Motor neuron (in vitro differentiated cells): ENCODE data around the gene TXNIP. TPM values are rescaled to one million over a fixed set of nuclear protein-coding genes. Genes with fewer than 3 reads are reported as not detected.
A peak's percentile ranks its signal among the peaks of the same experiment; 100 is the strongest.

Source experiments
- ATAC-seq, 8 experiments: fragments of 200-7000 bp; cut with Tn5 transposase; replicated peaks in 6 of 8; 2 replicates each; pipeline ENCODE4 v1.8.0; 2021; ENCODE audit warnings: mild to moderate bottlenecking in 8 of 8, moderate library complexity in 8 of 8
- H3K27ac ChIP-seq, 2 donors: fragments of 250-450 bp; sonication (Bioruptor Pico); 2 replicates each; pipeline ENCODE4 v1.9.0; 2021; ENCODE audit warnings: antibody characterized with exemption in 2 of 2, mild to moderate bottlenecking in 2 of 2, moderate library complexity in 1 of 2
- H3K4me1 ChIP-seq, 2 donors: fragments of 250-450 bp; sonication (Bioruptor Pico); replicated peaks in 1 of 2; 2 replicates each; pipeline ENCODE4 v1.6.1; 2021; ENCODE audit warnings: antibody characterized with exemption in 2 of 2, mild to moderate bottlenecking in 2 of 2, moderate library complexity in 1 of 2
- H3K4me3 ChIP-seq, 5 donors: fragments of 250-450 bp; sonication (Bioruptor Pico); 2 replicates each; pipeline ENCODE4 v1.9.0; 2021; ENCODE audit warnings: antibody characterized with exemption in 5 of 5, mild to moderate bottlenecking in 5 of 5, moderate library complexity in 4 of 5
- WGBS, 10 experiments: fragments of 450-650 bp; shearing (Covaris generic); methylation state at CpG; one replicate each; pipeline ENCODE4 v1.0.0; 2022; 5-methylcytosine and 5-hydroxymethylcytosine counted together
- in situ Hi-C, 9 experiments: fragments of 400-800 bp; cut with MboI; loops; one replicate each; pipeline ENCODE4 v1.15.0; 2021; ENCODE audit warnings: low sequenced_read_pairs in 9 of 9, low pct_unique_long_range_greater_than_20kb in 2 of 9; ENCODE audit not compliant: unreplicated experiment in 9 of 9
- total RNA-seq, 8 experiments: library from RNA; unstranded; fragments of 300-600 nt; gene quantifications; 2 replicates each; pipeline versions ENCODE4 v1.2.3 to v1.2.4, GENCODE V29; 2022

Gene TXNIP
- total RNA-seq, 8 experiments from 2014 or later = 43.6 to 1,017 (median 442) TPM

GRCh38 chr1:145955436-145955835 is 40.9 kb downstream of the TXNIP start:
- in situ Hi-C loops = no loop called here
- WGBS, 10 experiments = 0 to 54% (median 21%) methylated on average over 1 to 2 of the region's 2 CpGs; no CpG with 5 or more reads in 2 of the 10 experiments

GRCh38 chr1:145953861-145954260 is 42.5 kb downstream of the TXNIP start:
- ATAC-seq = no peak
- Histone ChIP-seq H3K4me3 (no peak overlapping the region), H3K4me1 (peaks cover 33 to 43% of the 10 kb centered on the region in 2 donors), H3K27ac (no peak overlapping the region)
- WGBS, 10 experiments = 25 to 96% (median 92%) methylated on average over 2 to 6 of the region's 6 CpGs; no CpG with 5 or more reads in 2 of the 10 experiments
- in situ Hi-C loops = no loop called here

More at GRCh38 chr1:145955436-145955835, 40.9 kb downstream of the TXNIP start:
- Histone ChIP-seq H3K4me1 (peaks cover 33 to 49% of the 10 kb centered on the region in 2 donors), H3K4me3 (peak overlapping the region; percentile 5 to 95 (median 8)), H3K27ac (no peak overlapping the region)
- no peak for ATAC-seq

GRCh38 chr1:145952903-145953302 is 43.5 kb downstream of the TXNIP start:
- Histone ChIP-seq H3K27ac (no peak overlapping the region), H3K4me3 (no peak overlapping the region), H3K4me1 (peaks cover 33 to 40% of the 10 kb centered on the region in 2 donors)
- WGBS, 10 experiments = 80 to 100% (median 100%) methylated on average over 1 to 3 of the region's 3 CpGs; no CpG with 5 or more reads in 1 of the 10 experiments
- no peak for ATAC-seq
- in situ Hi-C loops = no loop called here

GRCh38 chr1:145951526-145951925 is 44.9 kb downstream of the TXNIP start:
- WGBS, 10 experiments = 0 to 83% (median 0%) methylated on average over 1 of the region's 1 CpG; no CpG with 5 or more reads in 5 of the 10 experiments
- in situ Hi-C loops = no loop called here

GRCh38 chr1:145949219-145949618 is 47.2 kb downstream of the TXNIP start:
- H3K27ac ChIP-seq = no peak overlapping the region
- in situ Hi-C loops = no loop called here
- no peak overlapping the region for H3K4me3 ChIP-seq
- 0 to 97% (median 80%) methylated on average over 1 to 4 of the region's 4 CpGs; no CpG with 5 or more reads in 2 of the 10 experiments for WGBS, 10 experiments
- H3K4me1 ChIP-seq = peaks cover 13 to 15% of the 10 kb centered on the region in 2 donors
- no peak for ATAC-seq

More at GRCh38 chr1:145951526-145951925, 44.9 kb downstream of the TXNIP start:
- H3K4me3 ChIP-seq = no peak overlapping the region
- H3K4me1 ChIP-seq = peaks cover 33 to 38% of the 10 kb centered on the region in 2 donors
- peak in 4 of 8 experiments; percentile 27 to 74 (median 42) for ATAC-seq
- H3K27ac ChIP-seq = peak overlapping the region in 1 of 2 donors; percentile 35

- 76 to 100% (median 86%) methylated on average over 1 to 4 of the region's 4 CpGs for WGBS, 10 experiments
- no peak for ATAC-seq
- H3K27ac ChIP-seq = no peak overlapping the region
- H3K4me1 ChIP-seq = peaks cover 16 to 17% of the 10 kb centered on the region in 2 donors
- no peak overlapping the region for H3K4me3 ChIP-seq
- in situ Hi-C loops = no loop called here
These were observed 48.8 kb downstream of the TXNIP start for GRCh38 chr1:145947551-145947950.

GRCh38 chr1:145946477-145946986 is 49.8 kb downstream of the TXNIP start:
- Histone ChIP-seq H3K27ac (no peak overlapping the region), H3K4me3 (no peak overlapping the region), H3K4me1 (peaks cover 9 to 11% of the 10 kb centered on the region in 2 donors)
- 14 to 100% (median 100%) methylated on average over 1 to 4 of the region's 4 CpGs; no CpG with 5 or more reads in 1 of the 10 experiments for WGBS, 10 experiments
- no peak for ATAC-seq
- in situ Hi-C loops = no loop called here

- in situ Hi-C loops = no loop called here
- no peak for ATAC-seq
- Histone ChIP-seq H3K4me3 (no peak overlapping the region), H3K27ac (no peak overlapping the region), H3K4me1 (peaks cover 3 to 4% of the 10 kb centered on the region in 2 donors)
- 83 to 100% (median 97%) methylated on average over 1 to 3 of the region's 3 CpGs; no CpG with 5 or more reads in 1 of the 10 experiments for WGBS, 10 experiments
These were observed 51.8 kb downstream of the TXNIP start for GRCh38 chr1:145944532-145944931.

GRCh38 chr1:145942871-145943270 is 53.5 kb downstream of the TXNIP start:
- ATAC-seq = peak in 2 of 8 experiments; percentile 20 to 37
- Histone ChIP-seq H3K4me3 (no peak overlapping the region), H3K27ac (no peak overlapping the region), H3K4me1 (peaks cover 3 to 4% of the 10 kb centered on the region in 2 donors)
- WGBS, 10 experiments = 5 to 100% (median 83%) methylated on average over 1 to 6 of the region's 6 CpGs
- in situ Hi-C loops = no loop called here

Other genes with a start within 250 kb of the TXNIP start
- 10 to 100 TPM in 7 of 8 experiments, 1 to 10 TPM in 1; 7.2 to 18.7 (median 16.3) TPM for gene RNF115, start 172.5 kb downstream of the TXNIP start, total RNA-seq
- 10 to 100 TPM; 26.7 to 54.6 (median 32.0) TPM for gene POLR3C, start 172.4 kb downstream of the TXNIP start, total RNA-seq
- 1 to 10 TPM; 1.6 to 7.2 (median 3.1) TPM for gene NUDT17, start 150.9 kb downstream of the TXNIP start, total RNA-seq
- 10 to 100 TPM in 7 of 8 experiments, 1 to 10 TPM in 1; 8.2 to 24.9 (median 18.9) TPM for gene PIAS3, start 137.5 kb downstream of the TXNIP start, total RNA-seq
- 1 to 10 TPM in 1 of 8 experiments, under 1 TPM in 5, not detected in 2; 0.15 to 1.4 (median 0.32) TPM for gene ANKRD35, start 110.7 kb downstream of the TXNIP start, total RNA-seq
- 1 to 10 TPM in 3 of 8 experiments, under 1 TPM in 5; 0.27 to 5.7 (median 0.84) TPM for gene ITGA10, start 86.5 kb downstream of the TXNIP start, total RNA-seq
- 10 to 100 TPM; 16.6 to 31.0 (median 23.8) TPM for gene PEX11B, start 77.9 kb downstream of the TXNIP start, total RNA-seq
- gene RBM8A, start 69.1 kb downstream of the TXNIP start, total RNA-seq = 100 to 1,000 TPM in 7 of 8 experiments, 10 to 100 TPM in 1; 95.3 to 325 (median 176) TPM
- gene LIX1L, start 38.6 kb downstream of the TXNIP start, total RNA-seq = 10 to 100 TPM; 15.9 to 34.4 (median 23.2) TPM
- gene ANKRD34A, start 32.0 kb downstream of the TXNIP start, total RNA-seq = 1 to 10 TPM; 1.1 to 3.8 (median 1.8) TPM
- gene POLR3GL, start 31.9 kb downstream of the TXNIP start, total RNA-seq = 10 to 100 TPM; 12.5 to 55.4 (median 38.4) TPM
- under 1 TPM in 5 of 8 experiments, not detected in 3; 0.11 to 0.40 (median 0.32) TPM for gene HJV, start 25.2 kb upstream of the TXNIP start, total RNA-seq
- gene NBPF10, start 148.2 kb upstream of the TXNIP start, total RNA-seq = 1 to 10 TPM in 4 of 8 experiments, under 1 TPM in 4; 0.43 to 2.2 (median 0.97) TPM
- gene NOTCH2NLA, start 232.4 kb upstream of the TXNIP start, total RNA-seq = 10 to 100 TPM in 4 of 8 experiments, 1 to 10 TPM in 4; 5.6 to 50.4 (median 15.4) TPM